RPMI8226 (cell line): ENCODE data around the gene TYW1B.
"Not testable (repeated sequence)": the region's sequence is repeated elsewhere in the genome, so short reads cannot be mapped to it uniquely, and the experiment has no call there.

Experiments used
- DNase-seq: peaks from one replicate; pipeline ENCODE4 v3.0.0-alpha.2; 2015

Gene TYW1B

GRCh38 chr7:72690177-72690576 is 137.8 kb downstream of the TYW1B start:
- DNase-seq, result not testable (repeated sequence)

- not testable (repeated sequence) for DNase-seq
Measured at GRCh38 chr7:72689344-72689743, 138.7 kb downstream of the TYW1B start.

- DNase-seq, result not testable (repeated sequence)
Measured at GRCh38 chr7:72681211-72681610, 146.8 kb downstream of the TYW1B start.

GRCh38 chr7:72676880-72677279 is 151.1 kb downstream of the TYW1B start:
- not testable (repeated sequence) for DNase-seq

GRCh38 chr7:72676086-72676690 is 151.8 kb downstream of the TYW1B start:
- not testable (repeated sequence) for DNase-seq

- DNase-seq, result not testable (repeated sequence)
Measured at GRCh38 chr7:72675686-72676085, 152.3 kb downstream of the TYW1B start.

GRCh38 chr7:72674394-72674793 is 153.6 kb downstream of the TYW1B start:
- no peak for DNase-seq

GRCh38 chr7:72670850-72671249 is 157.2 kb downstream of the TYW1B start:
- DNase-seq, result not testable (repeated sequence)

GRCh38 chr7:72668435-72668834 is 159.6 kb downstream of the TYW1B start:
- not testable (repeated sequence) for DNase-seq

GRCh38 chr7:72667049-72667448 is 161.0 kb downstream of the TYW1B start:
- not testable (repeated sequence) for DNase-seq

GRCh38 chr7:72648574-72648973 is 179.4 kb downstream of the TYW1B start:
- not testable (repeated sequence) for DNase-seq

- DNase-seq, result not testable (repeated sequence)
Measured at GRCh38 chr7:72643708-72644107, 184.3 kb downstream of the TYW1B start.

- DNase-seq, result not testable (repeated sequence)
Measured at GRCh38 chr7:72641485-72642248, 186.3 kb downstream of the TYW1B start.

- not testable (repeated sequence) for DNase-seq
Measured at GRCh38 chr7:72640740-72641139, 187.3 kb downstream of the TYW1B start.

GRCh38 chr7:72635273-72635908 is 192.6 kb downstream of the TYW1B start:
- DNase-seq, result not testable (repeated sequence)

- DNase-seq, result not testable (repeated sequence)
Measured at GRCh38 chr7:72632765-72633292, 195.2 kb downstream of the TYW1B start.

GRCh38 chr7:72628375-72628774 is 199.6 kb downstream of the TYW1B start:
- not testable (repeated sequence) for DNase-seq

- not testable (repeated sequence) for DNase-seq
Measured at GRCh38 chr7:72626428-72627011, 201.5 kb downstream of the TYW1B start.

- DNase-seq, result not testable (repeated sequence)
Measured at GRCh38 chr7:72625721-72626423, 202.1 kb downstream of the TYW1B start.

- no peak for DNase-seq
Measured at GRCh38 chr7:72622532-72622931, 205.5 kb downstream of the TYW1B start.

- not testable (repeated sequence) for DNase-seq
Measured at GRCh38 chr7:72621761-72622187, 206.2 kb downstream of the TYW1B start.

- DNase-seq, result not testable (repeated sequence)
Measured at GRCh38 chr7:72620923-72621322, 207.1 kb downstream of the TYW1B start.
